Measurements from ENCODE around the gene NRG3.

NRG3 gene

GRCh38 chr10:81874875-81875466 is at the start of gene NRG3:
Gene NRG3 (plus strand): TSS chr10:81875194.
- no peak for DNase-seq (ENCODE audit: low spot score)

- no peak for DNase-seq (ENCODE audit: low spot score)
Observed at GRCh38 chr10:81828251-81828650, 46.7 kb upstream of the NRG3 start.

- no peak for DNase-seq (ENCODE audit: low spot score)
Observed at GRCh38 chr10:81831060-81831459, 43.9 kb upstream of the NRG3 start.

- DNase-seq (ENCODE audit: low spot score): no peak
Observed at GRCh38 chr10:81838950-81839349, 36.0 kb upstream of the NRG3 start.

- DNase-seq (ENCODE audit: low spot score): no peak
Observed at GRCh38 chr10:81843042-81843441, 32.0 kb upstream of the NRG3 start.

GRCh38 chr10:81847675-81848074 is 27.3 kb upstream of the NRG3 start:
- no peak for DNase-seq (ENCODE audit: low spot score)

GRCh38 chr10:81848514-81848913 is 26.5 kb upstream of the NRG3 start:
- DNase-seq (ENCODE audit: low spot score): no peak

GRCh38 chr10:81848931-81849330 is 26.1 kb upstream of the NRG3 start:
- DNase-seq (ENCODE audit: low spot score): no peak

GRCh38 chr10:81862596-81862995 is 12.4 kb upstream of the NRG3 start:
- DNase-seq (ENCODE audit: low spot score): no peak

- no peak for DNase-seq (ENCODE audit: low spot score)
Observed at GRCh38 chr10:81863771-81864170, 11.2 kb upstream of the NRG3 start.

GRCh38 chr10:81865581-81865980 is 9.4 kb upstream of the NRG3 start:
- no peak for DNase-seq (ENCODE audit: low spot score)

- DNase-seq (ENCODE audit: low spot score): no peak
Observed at GRCh38 chr10:81866753-81867152, 8.2 kb upstream of the NRG3 start.

GRCh38 chr10:81870472-81870871 is 4.5 kb upstream of the NRG3 start:
- no peak for DNase-seq (ENCODE audit: low spot score)

GRCh38 chr10:81871558-81871957 is 3.4 kb upstream of the NRG3 start:
- DNase-seq (ENCODE audit: low spot score): no peak

GRCh38 chr10:81872206-81872862 is 2.7 kb upstream of the NRG3 start:
- DNase-seq (ENCODE audit: low spot score): no peak

- no peak for DNase-seq (ENCODE audit: low spot score)
Observed at GRCh38 chr10:81873231-81873931, 1.6 kb upstream of the NRG3 start.

GRCh38 chr10:81873932-81874816 is 820 bp upstream of the NRG3 start:
- DNase-seq (ENCODE audit: low spot score): no peak

GRCh38 chr10:81875467-81876252 is 666 bp downstream of the NRG3 start:
- DNase-seq (ENCODE audit: low spot score): no peak

GRCh38 chr10:81876253-81877077 is 1.5 kb downstream of the NRG3 start:
- DNase-seq (ENCODE audit: low spot score): no peak

GRCh38 chr10:81877596-81877995 is 2.6 kb downstream of the NRG3 start:
- no peak for DNase-seq (ENCODE audit: low spot score)

GRCh38 chr10:81882011-81882410 is 7.0 kb downstream of the NRG3 start:
- no peak for DNase-seq (ENCODE audit: low spot score)
